ENCODE results near the gene NDC1. TPM values are rescaled to one million over a fixed set of nuclear protein-coding genes. Genes with fewer than 3 reads are reported as not detected.

Gene NDC1
- total RNA-seq, 4 donors from 2014 or later = 6.8 to 13.3 (median 11.1) TPM

DNA sequence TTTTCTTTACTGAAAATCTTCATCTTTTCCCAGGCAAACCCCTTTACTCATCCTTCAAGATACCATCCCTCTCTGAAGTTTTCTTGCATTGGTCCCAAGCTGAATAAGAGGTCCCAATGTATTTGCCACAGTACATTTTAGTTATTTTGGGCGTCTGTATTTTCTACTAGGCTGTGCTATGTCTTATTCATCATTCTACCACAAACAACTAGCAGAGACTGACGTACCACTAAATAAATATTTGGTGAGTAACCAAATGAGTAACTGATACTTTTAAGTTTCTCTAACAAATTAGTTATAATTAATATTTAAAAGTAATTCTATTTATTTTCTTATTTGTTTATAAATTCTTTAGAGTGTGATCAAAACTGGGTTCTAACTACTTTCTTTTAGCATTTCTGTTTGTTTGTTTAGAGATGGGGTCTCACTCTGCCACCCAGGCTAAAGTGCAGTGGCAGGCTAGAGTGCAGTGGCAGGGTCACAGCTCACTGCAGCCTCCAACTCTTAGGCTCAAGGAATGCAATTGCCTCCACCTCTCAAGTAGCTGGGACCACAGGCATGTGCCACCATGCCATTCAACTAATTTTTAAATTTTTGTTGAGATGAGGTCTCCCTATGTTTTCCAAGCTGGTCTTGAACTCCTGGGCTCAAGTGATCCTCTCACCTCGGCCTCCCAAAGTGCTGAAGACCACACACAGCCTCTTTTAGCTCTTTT lies 33.1 kb downstream of the NDC1 start:
- intact Hi-C loops (cut with DNase I; ENCODE audit: low total_unique reads) = no loop called here

DNA sequence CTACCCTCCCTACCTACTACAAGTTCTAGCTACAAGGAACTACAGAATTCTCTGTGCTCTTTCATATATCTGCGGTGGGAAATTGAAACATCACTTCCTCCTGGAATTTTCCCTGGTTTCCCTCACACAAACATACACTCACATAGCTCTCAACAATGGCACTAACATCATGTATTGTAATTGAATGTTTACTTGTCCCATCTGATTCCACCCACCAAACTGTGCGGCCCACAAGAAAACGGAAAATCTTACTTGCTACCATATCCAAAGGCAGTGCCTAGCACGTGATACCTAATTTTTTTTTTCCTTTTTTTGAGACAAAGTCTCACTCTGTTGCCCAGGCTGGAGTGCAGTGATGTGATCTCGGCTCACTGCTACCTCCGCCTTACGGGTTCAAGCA lies 33.9 kb downstream of the NDC1 start:
- DNase-seq (ENCODE audit: low spot score in 2 of 2) = no peak
- WGBS, 2 donors = 94 to 98% methylated on average over 7 of the region's 7 CpGs
- TF ChIP-seq, protein P1, sequence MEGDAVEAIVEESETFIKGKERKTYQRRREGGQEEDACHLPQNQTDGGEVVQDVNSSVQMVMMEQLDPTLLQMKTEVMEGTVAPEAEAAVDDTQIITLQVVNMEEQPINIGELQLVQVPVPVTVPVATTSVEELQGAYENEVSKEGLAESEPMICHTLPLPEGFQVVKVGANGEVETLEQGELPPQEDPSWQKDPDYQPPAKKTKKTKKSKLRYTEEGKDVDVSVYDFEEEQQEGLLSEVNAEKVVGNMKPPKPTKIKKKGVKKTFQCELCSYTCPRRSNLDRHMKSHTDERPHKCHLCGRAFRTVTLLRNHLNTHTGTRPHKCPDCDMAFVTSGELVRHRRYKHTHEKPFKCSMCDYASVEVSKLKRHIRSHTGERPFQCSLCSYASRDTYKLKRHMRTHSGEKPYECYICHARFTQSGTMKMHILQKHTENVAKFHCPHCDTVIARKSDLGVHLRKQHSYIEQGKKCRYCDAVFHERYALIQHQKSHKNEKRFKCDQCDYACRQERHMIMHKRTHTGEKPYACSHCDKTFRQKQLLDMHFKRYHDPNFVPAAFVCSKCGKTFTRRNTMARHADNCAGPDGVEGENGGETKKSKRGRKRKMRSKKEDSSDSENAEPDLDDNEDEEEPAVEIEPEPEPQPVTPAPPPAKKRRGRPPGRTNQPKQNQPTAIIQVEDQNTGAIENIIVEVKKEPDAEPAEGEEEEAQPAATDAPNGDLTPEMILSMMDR (IDR thresholded peaks at IDR 0.05) = no peak
- no peak for TF ChIP-seq POLR2A (IDR thresholded peaks at IDR 0.05)
- no peak overlapping the region for H3K4me3 ChIP-seq (ENCODE audit: low read depth, poor library complexity, severe bottlenecking)
- intact Hi-C loops (cut with DNase I; ENCODE audit: low total_unique reads) = no loop called here

More for the DNA sequence above, 33.1 kb downstream of the NDC1 start:
- TF ChIP-seq, protein P1 (IDR thresholded peaks at IDR 0.05) = no peak
- TF ChIP-seq POLR2A (IDR thresholded peaks at IDR 0.05) = no peak
- DNase-seq (ENCODE audit: low spot score in 2 of 2) = no peak
- H3K4me3 ChIP-seq (ENCODE audit: low read depth, poor library complexity, severe bottlenecking) = no peak overlapping the region
- WGBS, 2 donors = 96 to 98% methylated on average over 3 of the region's 3 CpGs

DNA sequence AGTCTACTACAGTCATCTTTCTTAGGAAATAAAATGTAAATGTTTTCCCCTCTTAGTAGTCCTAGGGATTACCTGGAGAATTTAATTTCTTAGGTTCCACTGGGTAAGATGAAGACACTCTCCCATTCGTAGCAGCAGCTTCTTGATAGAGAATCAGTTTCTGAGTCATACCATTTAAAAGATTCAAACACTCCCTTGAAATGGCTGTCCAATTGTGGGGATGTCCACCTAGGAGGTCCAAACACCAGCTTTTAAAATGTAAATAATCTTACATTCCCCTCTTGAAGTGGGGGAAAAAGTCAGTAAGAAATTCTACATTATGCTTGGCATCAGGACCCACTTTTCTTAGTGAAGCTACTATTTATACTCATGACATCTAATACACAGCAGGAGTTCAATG lies 37.5 kb downstream of the NDC1 start:
- H3K4me3 ChIP-seq (ENCODE audit: low read depth, poor library complexity, severe bottlenecking) = no peak overlapping the region
- DNase-seq (ENCODE audit: low spot score in 2 of 2) = no peak
- WGBS, 2 donors = 96 to 100% methylated on average over 1 of the region's 1 CpG
- TF ChIP-seq POLR2A (IDR thresholded peaks at IDR 0.05) = no peak
- TF ChIP-seq, protein P1 (IDR thresholded peaks at IDR 0.05) = no peak
- intact Hi-C loops (cut with DNase I; ENCODE audit: low total_unique reads) = no loop called here

DNA sequence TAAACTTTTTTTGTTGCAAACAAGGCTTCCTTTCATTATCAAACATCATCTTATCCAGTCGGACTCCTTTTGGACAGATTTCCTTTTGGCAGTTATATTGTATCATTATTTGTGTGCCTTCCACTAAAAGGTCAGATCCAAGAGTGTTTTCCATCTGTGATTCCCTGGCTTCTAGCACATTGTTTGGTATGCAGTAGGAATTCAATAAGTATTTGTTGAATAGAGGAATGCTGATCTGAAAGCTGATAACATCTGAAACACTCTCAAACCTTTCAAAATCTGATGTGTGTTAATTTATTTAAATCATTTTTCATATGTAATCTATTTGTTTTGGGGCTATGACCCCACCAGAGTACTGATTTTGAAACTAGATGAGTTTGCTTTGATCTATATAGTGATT lies 39.0 kb downstream of the NDC1 start:
- intact Hi-C loops (cut with DNase I; ENCODE audit: low total_unique reads) = no loop called here
- WGBS, 2 donors = 61 to 76% methylated on average over 1 of the region's 1 CpG

DNA sequence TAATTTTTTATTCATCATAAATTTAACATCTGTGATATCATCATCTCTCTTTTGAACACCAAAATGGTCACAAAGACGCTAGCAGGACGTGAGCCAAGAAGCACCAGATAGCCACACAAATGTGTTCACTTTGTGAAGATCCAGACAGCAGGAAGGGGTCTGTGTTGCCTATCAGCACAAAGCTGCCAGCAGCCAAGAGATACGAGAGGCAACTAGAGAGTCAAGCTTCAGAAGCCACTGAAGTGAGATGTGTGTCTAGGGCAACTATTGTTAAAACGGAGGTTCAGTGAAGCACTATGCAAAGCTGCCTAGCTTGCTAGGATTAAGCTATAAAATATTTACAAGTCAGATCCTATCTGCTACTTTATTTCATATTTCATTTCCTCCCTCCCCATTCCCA lies 45.3 kb downstream of the NDC1 start:
- TF ChIP-seq POLR2A (IDR thresholded peaks at IDR 0.05) = no peak
- no peak overlapping the region for H3K4me3 ChIP-seq (ENCODE audit: low read depth, poor library complexity, severe bottlenecking)
- 79 to 85% methylated on average over 4 of the region's 4 CpGs for WGBS, 2 donors
- no peak for DNase-seq (ENCODE audit: low spot score in 2 of 2)
- intact Hi-C loops (cut with DNase I; ENCODE audit: low total_unique reads) = no loop called here

More for the DNA sequence above, 39.0 kb downstream of the NDC1 start:
- DNase-seq (ENCODE audit: low spot score in 2 of 2) = no peak
- H3K4me3 ChIP-seq (ENCODE audit: low read depth, poor library complexity, severe bottlenecking) = no peak overlapping the region
- no peak for TF ChIP-seq POLR2A (IDR thresholded peaks at IDR 0.05)
- TF ChIP-seq, protein P1 (IDR thresholded peaks at IDR 0.05) = no peak

DNA sequence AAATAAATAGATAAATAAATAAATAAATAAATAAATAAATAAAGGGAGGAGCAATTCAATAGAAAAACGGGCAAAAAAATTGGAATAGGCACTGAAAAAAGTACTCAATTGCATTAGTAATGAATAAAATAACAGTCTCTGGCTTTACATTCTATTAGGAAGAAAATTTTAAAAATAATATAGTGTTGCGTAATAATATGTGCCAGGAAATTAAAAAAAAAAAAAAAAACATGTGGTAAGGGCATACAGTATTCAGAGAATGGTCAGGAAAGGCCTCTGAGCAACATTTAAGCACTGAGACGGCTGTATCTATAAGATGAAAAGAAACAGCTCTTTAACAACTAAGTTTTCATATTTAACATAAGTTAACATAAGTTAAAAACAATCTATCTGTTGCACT lies 50.4 kb downstream of the NDC1 start:
- H3K4me3 ChIP-seq (ENCODE audit: low read depth, poor library complexity, severe bottlenecking) = no peak overlapping the region
- intact Hi-C loops (cut with DNase I; ENCODE audit: low total_unique reads) = no loop called here
- WGBS, 2 donors = 92 to 95% methylated on average over 3 of the region's 3 CpGs
- TF ChIP-seq POLR2A (IDR thresholded peaks at IDR 0.05) = no peak
- TF ChIP-seq, protein P1 (IDR thresholded peaks at IDR 0.05) = no peak
- no peak for DNase-seq (ENCODE audit: low spot score in 2 of 2)
